Colonic mucosa (tissue), 4 donors: Measurements from ENCODE around the gene GFER. TPM values are rescaled to one million over a fixed set of nuclear protein-coding genes. Genes with fewer than 3 reads are reported as not detected.
"Not testable (repeated sequence)": the region's sequence is repeated elsewhere in the genome, so short reads cannot be mapped to it uniquely, and the experiment has no call there.

Experiments
- DNase-seq: peaks from one replicate; pipeline ENCODE4 v3.0.0-alpha.2; 2020
- H3K27ac ChIP-seq: fragments of 200-600 bp; one replicate; pipeline ENCODE4 v1.8.0; 2021
- H3K27me3 ChIP-seq: fragments of 200-600 bp; one replicate; pipeline ENCODE4 v1.8.0; 2021
- H3K36me3 ChIP-seq: fragments of 200-600 bp; one replicate; pipeline ENCODE4 v1.8.0; 2021
- H3K4me1 ChIP-seq: fragments of 200-600 bp; one replicate; pipeline ENCODE4 v1.8.0; 2021; ENCODE audit warnings: mild to moderate bottlenecking
- H3K4me3 ChIP-seq: fragments of 200-600 bp; one replicate; pipeline ENCODE4 v1.8.0; 2021
- H3K9ac ChIP-seq, 2 donors: one replicate each; pipeline ENCODE4 v1.7.0; 2013; ENCODE audit warnings: control low read depth in 2 of 2, low read depth in 2 of 2, low read length in 2 of 2
- H3K9me3 ChIP-seq: fragments of 200-600 bp; one replicate; pipeline ENCODE4 v1.8.0; 2021
- intact Hi-C: fragments of 100-400 bp; cut with DNase I; formaldehyde crosslinking; loops from one replicate; pipeline ENCODE4 v1.14.1; 2022
- total RNA-seq, 2 donors: library from RNA; stranded (reverse); fragmentation: NEBNext Ultra II Directional in 1 of 2; extraction: Animal tissue kit (Norgen Biotek cat#: 25700) in 1 of 2; gene quantifications; one replicate each; pipeline ENCODE4 v1.2.1, GENCODE V29; 2021
- TF ChIP-seq, protein P1 (sequence below): fragments of 200-600 bp; IDR thresholded peaks from one replicate; pipeline ENCODE4 v1.8.0; 2022; ENCODE audit warnings: antibody characterized with exemption, mild to moderate bottlenecking
- donor health status: healthy.
- donor health status: DM: no; HTN: no; CAD: no.
- donor health status: DM: no; HTN: no; CAD: no.

Gene GFER
- total RNA-seq: 10 to 100 TPM; 76.6 to 79.5 TPM

DNA sequence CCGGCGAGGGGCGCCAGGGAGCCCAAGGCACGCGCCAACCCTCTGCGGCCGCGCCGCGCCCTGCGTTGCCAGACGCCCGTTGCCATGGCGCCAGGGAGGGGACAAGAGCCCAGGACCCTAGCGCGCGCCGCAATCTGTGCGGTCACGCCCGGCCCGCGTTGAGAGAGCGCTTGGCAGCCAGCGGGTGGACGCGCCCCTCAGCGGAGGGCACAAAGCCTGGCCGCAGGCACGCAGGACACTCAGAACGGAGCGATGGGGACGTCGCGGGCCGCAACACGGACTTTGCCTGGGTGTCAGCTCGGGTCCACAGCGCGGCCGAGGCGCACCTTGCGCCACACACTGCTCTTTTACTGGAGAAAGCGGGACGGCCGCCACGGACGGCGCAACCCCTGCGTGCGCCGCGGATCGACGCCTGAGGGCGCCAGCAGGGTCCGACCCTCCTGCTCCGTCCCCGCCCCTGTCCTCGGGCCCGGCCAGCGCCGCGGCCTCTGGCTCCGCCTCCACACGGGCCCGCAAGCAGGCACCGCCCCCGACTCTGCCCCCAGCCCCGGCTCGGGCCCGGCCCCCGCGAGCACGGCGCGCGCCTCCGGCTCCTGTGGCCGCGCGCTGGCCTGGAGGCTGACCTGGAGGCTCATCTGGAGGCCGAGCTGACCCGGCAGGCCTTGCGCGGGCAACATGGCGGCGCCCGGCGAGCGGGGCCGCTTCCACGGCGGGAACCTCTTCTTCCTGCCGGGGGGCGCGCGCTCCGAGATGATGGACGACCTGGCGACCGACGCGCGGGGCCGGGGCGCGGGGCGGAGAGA, at the start of gene GFER:
Gene GFER (plus strand): TSS at position 650 of the 803 bp plus-strand sequence. CDS start 26 bp downstream, at position 676.
- peak within 1 kb of the TSS; percentile 87 for H3K4me3 ChIP-seq
- peak within 1 kb of the TSS; percentile 70 to 71 for H3K9ac ChIP-seq
- intact Hi-C loops: no loop called here
- TF ChIP-seq, protein P1, sequence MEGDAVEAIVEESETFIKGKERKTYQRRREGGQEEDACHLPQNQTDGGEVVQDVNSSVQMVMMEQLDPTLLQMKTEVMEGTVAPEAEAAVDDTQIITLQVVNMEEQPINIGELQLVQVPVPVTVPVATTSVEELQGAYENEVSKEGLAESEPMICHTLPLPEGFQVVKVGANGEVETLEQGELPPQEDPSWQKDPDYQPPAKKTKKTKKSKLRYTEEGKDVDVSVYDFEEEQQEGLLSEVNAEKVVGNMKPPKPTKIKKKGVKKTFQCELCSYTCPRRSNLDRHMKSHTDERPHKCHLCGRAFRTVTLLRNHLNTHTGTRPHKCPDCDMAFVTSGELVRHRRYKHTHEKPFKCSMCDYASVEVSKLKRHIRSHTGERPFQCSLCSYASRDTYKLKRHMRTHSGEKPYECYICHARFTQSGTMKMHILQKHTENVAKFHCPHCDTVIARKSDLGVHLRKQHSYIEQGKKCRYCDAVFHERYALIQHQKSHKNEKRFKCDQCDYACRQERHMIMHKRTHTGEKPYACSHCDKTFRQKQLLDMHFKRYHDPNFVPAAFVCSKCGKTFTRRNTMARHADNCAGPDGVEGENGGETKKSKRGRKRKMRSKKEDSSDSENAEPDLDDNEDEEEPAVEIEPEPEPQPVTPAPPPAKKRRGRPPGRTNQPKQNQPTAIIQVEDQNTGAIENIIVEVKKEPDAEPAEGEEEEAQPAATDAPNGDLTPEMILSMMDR: peak; percentile 31
- peak within 1 kb of the TSS; percentile 93 for H3K27ac ChIP-seq
- peaks cover 5% of the 10 kb centered on the region for H3K36me3 ChIP-seq
- no peaks in the 10 kb centered on the region for H3K9me3 ChIP-seq
- DNase-seq: peak; percentile 92
- peaks cover 10% of the 10 kb centered on the region for H3K27me3 ChIP-seq
- H3K4me1 ChIP-seq: peaks cover 23% of the 10 kb centered on the region

DNA sequence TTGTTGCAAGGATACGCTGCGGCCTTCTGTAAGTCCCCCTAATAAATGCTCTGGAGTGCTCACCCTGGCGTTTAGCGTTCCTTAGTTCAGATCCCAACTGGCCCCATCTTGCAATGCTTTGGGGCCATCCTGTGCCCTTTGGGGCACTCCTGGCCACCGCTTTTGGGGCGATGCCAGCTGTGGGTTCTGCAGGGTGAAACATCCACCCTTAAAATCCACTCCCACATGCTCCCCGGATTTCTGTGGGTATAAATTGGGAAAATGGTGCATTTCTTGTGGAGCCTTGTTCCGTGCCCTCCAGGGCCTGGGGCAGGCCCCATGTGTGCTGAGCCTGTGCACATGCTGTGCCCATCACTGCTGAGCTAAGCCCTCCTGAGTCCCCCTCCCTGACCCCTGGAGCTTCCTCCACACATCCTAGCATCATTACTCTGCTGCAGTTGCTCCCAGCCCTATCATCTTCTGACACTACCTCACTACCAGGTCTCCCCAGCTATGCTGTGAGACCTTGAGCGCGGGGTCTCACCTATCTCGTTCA, 47.0 kb upstream of the GFER start:
- H3K9me3 ChIP-seq: no peaks in the 10 kb centered on the region
- no peak overlapping the region for H3K4me3 ChIP-seq
- H3K4me1 ChIP-seq: peaks cover 12% of the 10 kb centered on the region
- intact Hi-C loops: no loop called here
- H3K36me3 ChIP-seq: peaks cover 4% of the 10 kb centered on the region
- TF ChIP-seq, protein P1: no peak
- H3K27ac ChIP-seq: no peak overlapping the region
- no peak overlapping the region for H3K9ac ChIP-seq
- no peaks in the 10 kb centered on the region for H3K27me3 ChIP-seq
- DNase-seq: no peak

DNA sequence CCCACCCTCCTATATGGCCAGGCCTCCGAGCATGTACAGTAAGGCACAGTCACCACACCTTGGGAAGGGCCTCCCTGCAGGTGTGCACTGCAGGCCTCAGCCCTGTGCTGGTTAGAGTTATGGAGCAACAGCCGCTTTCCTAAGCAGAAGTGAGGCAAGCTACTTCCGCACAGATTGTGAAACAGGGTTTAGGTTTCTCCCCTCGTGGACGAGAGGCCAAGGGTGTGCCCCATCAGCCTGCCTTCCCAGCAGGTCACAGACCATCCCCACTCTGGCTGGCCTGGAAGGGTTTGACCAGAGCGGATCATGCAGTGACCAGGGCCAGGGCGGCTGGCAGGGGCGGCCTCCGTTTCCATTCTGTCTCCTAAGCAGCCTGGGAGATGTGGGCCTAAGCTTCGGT, 45.7 kb upstream of the GFER start:
- TF ChIP-seq, protein P1: no peak
- H3K9ac ChIP-seq: no peak overlapping the region
- H3K27me3 ChIP-seq: no peaks in the 10 kb centered on the region
- no peak for DNase-seq
- intact Hi-C loops: no loop called here
- H3K4me1 ChIP-seq: peaks cover 16% of the 10 kb centered on the region
- no peak overlapping the region for H3K27ac ChIP-seq
- H3K36me3 ChIP-seq: peaks cover 4% of the 10 kb centered on the region
- H3K9me3 ChIP-seq: no peaks in the 10 kb centered on the region
- no peak overlapping the region for H3K4me3 ChIP-seq

DNA sequence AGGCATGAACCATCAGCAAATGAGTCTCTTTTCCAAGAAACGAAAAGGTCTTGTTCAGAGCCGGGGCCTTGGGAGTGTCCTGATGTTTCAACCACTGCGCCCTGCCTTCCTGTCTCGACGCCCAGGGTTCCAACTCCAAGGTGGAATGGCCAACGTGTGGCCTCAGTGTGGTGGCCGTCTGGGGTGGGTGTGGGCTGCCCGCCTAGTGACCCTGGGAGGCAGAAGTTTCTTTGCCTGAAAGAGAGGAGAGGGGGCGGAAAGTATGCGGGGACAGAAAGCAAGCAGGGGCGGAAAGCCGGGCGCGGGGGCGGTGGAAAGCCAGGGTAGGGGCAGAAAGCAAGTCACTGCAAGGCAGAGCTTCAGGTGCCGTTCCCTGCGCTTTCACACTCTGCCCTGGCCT, 45.1 kb upstream of the GFER start:
- Histone ChIP-seq H3K27me3 (no peaks in the 10 kb centered on the region), H3K4me3 (no peak overlapping the region), H3K4me1 (peaks cover 16% of the 10 kb centered on the region), H3K9me3 (no peaks in the 10 kb centered on the region), H3K36me3 (peaks cover 4% of the 10 kb centered on the region), H3K9ac (no peak overlapping the region), H3K27ac (no peak overlapping the region)
- intact Hi-C loops: no loop called here
- TF ChIP-seq, protein P1: no peak
- DNase-seq: no peak

DNA sequence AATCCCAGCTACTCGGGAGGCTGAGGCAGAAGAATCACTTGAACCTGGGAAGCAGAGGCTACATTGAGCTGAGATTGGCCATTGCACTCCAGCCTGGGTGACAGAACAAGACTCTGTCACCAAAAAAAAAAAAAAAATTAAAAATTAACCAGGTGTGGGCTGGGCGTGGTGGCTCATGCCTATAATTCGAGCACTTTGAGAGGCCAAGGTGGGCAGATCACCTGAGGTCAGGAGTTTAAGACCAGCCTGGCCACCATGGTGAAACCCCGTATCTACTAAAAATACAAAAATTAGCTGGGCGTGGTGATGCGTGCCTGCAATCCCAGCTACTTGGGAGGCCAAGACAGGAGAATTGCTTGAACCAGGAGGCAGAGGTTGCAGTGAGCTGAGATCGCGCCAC, 44.2 kb upstream of the GFER start:
- H3K36me3 ChIP-seq, H3K9me3 ChIP-seq, H3K9ac ChIP-seq, H3K27me3 ChIP-seq, H3K4me3 ChIP-seq, intact Hi-C loops: not testable (repeated sequence)
- peaks cover 16% of the 10 kb centered on the region for H3K4me1 ChIP-seq
- H3K27ac ChIP-seq: peak overlapping the region; percentile 76
- DNase-seq: peak; percentile 43
